ENCODE data around the gene WFDC1.
A peak's percentile ranks its signal among the peaks of the same experiment; 100 is the strongest.
"Not testable (repeated sequence)": the region's sequence is repeated elsewhere in the genome, so short reads cannot be mapped to it uniquely, and the experiment has no call there.

The WFDC1 gene

GRCh38 chr16:84330685-84331050 lies 36.0 kb downstream of the WFDC1 start:
- DNase-seq, result no peak

GRCh38 chr16:84331998-84332780 lies 37.5 kb downstream of the WFDC1 start:
- DNase-seq, result no peak

DNA sequence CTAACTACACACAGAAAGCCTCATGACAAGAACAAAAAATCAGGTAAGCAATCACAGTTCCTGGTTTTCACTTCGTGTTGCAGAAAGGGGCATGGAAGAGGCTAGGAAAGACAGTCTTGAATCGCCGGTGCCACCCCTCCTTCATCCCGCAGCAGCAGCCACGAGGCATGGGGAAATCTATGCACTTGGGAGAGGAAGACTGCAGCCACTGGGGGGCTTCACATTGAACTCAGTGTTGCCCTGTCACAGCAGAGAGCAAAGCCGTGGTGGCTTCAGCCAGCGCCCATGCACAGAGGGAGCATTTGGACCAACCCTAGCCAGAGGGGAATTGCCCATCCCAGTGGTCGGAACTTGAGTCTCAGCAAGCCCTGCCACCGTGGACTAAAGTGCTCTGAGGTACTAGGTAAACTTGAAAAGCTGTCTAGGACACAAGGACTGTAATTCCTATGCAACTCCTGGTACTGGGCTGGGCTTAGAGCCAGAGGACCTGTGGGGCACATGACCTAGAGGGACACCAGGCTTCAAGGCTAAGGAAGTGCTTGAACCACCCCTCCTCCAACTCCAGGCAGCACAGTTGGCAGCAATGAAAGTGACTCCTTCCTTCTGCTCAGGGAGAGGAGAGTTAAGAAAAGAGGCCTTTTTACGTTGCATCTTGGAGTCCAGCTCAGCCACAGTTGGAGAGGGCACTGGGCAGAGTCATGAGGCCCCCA lies 38.5 kb downstream of the WFDC1 start:
- DNase-seq, result no peak

- DNase-seq, result no peak
Observed at GRCh38 chr16:84334058-84334457, 39.4 kb downstream of the WFDC1 start.

GRCh38 chr16:84334482-84334881 lies 39.8 kb downstream of the WFDC1 start:
- no peak for DNase-seq

DNA sequence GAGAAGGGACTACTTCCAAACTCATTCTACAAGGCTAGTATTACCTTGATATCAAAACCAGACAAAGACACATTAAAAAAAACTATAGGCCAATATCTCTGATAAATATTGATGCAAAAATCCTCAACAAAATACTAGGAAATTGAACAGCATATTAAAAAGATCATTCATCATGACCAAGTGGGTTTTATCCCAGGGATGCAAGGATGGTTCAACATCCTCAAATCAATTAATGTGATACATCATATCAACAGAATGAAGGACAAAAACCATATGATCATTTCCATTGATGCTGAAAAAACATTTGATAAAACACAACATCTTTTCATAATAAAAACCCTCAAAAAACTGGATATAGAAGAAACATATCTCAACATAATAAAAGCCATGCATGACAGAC lies 42.6 kb downstream of the WFDC1 start:
- DNase-seq, result not testable (repeated sequence)

DNA sequence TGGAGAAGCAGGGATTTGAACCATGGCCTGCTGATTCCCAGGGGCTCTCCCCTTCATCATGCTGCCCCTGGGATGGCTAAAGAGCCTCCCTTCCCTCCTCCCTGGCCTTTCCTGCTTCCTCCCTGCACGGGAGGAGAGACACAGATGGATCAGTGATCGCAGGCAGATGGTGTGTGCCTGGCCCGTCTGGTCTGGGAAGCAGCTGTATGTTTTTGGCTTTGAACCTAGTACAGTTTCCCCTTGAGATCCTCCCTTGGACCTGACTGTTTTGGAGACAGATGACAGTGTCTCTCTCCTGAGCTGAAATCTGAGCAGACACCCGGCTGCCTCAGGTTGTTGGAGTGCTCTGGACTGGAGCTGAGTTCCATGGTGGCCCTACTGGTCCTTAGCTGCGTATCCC lies 44.6 kb downstream of the WFDC1 start:
- no peak for DNase-seq

DNA sequence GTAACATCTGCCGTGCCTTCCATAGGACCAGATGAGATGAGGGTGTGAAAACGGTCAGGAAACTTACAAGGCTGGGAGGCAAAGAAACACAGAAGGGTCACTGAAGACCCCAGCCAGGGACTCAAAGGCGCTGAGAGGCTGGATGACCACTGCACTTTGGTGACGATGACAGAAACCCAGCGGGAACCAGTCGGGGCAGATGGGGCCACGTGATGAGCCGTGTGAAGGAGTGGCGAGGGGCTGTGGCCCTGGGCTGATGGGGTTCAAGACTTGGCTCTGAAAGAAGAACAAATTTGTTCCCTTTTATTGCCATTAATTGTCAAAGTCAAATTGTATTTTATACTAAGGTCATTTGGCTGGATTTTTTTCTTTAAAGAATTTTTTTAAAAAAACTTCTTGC lies 45.1 kb downstream of the WFDC1 start:
- no peak for DNase-seq

GRCh38 chr16:84340325-84341040 lies 45.8 kb downstream of the WFDC1 start:
- DNase-seq, result no peak

GRCh38 chr16:84341528-84342295 lies 47.0 kb downstream of the WFDC1 start:
- DNase-seq, result no peak

DNA sequence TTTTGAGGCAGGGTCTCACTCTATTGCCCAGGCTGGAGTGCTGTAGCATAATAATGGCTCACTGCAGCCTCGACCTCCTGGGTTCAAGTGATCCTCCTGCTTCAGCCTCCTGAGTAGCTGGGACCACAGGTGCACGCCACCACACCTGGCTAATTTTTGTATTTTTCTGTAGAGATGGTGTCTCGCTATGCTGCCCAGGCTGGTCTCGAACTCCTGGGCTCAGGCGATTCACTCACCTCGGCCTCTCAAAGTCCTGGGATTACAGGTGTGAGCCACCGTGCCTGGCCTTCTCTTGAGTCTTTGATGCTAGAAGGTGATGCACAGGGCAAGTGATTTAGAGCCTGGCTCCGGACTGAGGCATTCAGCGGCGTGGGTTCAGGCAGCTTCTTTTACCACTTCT lies 49.1 kb downstream of the WFDC1 start:
- not testable (repeated sequence) for DNase-seq

GRCh38 chr16:84344781-84345180 lies 50.1 kb downstream of the WFDC1 start:
- DNase-seq, result no peak

GRCh38 chr16:84347161-84347560 lies 52.5 kb downstream of the WFDC1 start:
- DNase-seq, result no peak

DNA sequence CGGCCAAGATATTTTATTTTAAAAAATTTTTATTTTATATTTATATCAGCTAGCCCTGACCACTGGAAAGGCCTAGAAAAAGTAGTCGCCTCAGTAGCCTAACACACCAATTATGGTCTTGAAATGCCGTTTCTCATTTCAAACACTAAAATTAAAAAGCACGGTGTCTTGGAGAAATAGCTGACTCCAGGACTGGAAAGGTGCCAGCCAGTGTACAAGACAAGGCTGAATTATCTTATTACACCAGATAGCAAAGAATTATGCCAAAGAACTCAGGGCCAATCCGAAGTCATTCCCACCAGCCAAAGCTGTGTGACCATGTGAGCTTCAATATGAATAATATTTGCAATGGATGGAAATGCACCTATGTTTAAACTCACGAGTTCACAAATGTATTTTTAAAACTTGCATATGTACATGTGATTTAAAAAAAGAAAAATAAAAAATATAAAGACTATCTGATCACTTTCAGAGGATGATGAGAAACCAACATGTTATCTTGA lies 53.8 kb downstream of the WFDC1 start:
- DNase-seq, result no peak

GRCh38 chr16:84349862-84350684 lies 55.4 kb downstream of the WFDC1 start:
- no peak for DNase-seq

GRCh38 chr16:84350685-84351400 lies 56.2 kb downstream of the WFDC1 start:
- no peak for DNase-seq

GRCh38 chr16:84351630-84352029 lies 57.0 kb downstream of the WFDC1 start:
- no peak for DNase-seq

DNA sequence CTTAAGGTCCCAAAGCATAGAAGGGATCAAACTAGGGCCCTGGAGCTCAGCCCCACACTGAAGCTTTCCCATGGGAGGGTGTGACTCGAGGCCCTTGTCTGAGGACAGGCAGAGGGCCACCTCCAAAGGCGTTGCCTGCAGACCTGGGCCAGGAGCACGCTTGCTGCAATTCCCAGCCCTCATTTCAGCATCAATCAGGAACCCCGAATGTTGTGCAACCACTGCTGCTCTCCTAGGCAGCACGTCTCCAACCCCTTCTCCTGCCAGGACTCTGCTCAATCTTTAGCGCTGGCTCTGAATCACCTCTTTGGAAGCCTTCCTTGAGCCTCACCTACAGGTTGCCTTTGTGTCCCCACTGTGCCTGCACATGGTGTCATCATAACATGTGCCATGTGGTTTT lies 59.6 kb downstream of the WFDC1 start:
- no peak for DNase-seq

DNA sequence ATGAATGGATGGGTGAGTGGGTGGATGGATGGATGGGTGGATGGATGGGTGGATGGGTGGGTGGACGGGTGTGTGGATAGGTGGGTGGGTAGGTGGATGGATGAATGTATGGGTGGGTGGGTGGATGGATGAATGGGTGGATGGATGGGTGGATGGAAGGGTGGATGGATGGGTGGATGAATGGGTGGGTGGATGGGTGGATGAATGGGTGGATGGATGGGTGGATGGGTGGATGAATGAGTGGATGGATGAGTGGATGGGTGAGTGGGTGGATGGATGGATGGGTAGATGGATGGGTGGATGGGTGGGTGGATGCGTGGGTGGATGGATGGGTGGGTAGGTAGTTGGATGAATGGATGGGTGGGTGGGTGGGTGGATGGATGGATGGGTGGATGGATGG lies 60.5 kb downstream of the WFDC1 start:
- DNase-seq, result no peak

GRCh38 chr16:84356176-84356575 lies 61.5 kb downstream of the WFDC1 start:
- DNase-seq, result no peak

GRCh38 chr16:84356591-84357116 lies 62.0 kb downstream of the WFDC1 start:
- peak; percentile 77 for DNase-seq

All from COR-L47 (cell line).